AG20443 (cell line): ENCODE results near the gene DNAH14.
A peak's percentile ranks its signal among the peaks of the same experiment; 100 is the strongest.

Source experiments
- DNase-seq: peaks from one replicate; pipeline ENCODE4 v3.0.0; 2012; ENCODE audit warnings: low spot score, mixed read lengths

The DNAH14 gene

GRCh38 chr1:225408249-225408648 is 478.8 kb downstream of the DNAH14 start:
- DNase-seq: no peak

DNA sequence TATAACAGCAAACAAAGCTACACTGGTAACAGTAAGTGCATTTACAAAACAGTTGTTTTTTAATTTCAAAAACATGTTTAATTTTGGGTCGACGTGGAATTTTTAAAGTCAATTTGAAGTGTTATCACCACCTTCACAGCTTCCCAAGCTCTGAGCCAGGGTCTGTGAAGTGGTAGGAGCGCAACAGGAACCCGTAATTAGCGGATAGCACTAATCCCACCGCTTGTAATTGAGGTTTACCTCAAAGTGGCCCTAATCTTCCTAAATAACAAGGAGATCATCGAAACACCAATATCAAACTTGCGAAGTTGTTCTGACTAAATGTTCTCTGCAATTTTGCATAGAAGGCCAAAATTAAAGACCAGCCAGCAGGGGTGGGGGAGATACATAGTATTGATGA is 479.6 kb downstream of the DNAH14 start:
- no peak for DNase-seq

GRCh38 chr1:225410036-225410435 is 480.6 kb downstream of the DNAH14 start:
- DNase-seq: no peak

DNA sequence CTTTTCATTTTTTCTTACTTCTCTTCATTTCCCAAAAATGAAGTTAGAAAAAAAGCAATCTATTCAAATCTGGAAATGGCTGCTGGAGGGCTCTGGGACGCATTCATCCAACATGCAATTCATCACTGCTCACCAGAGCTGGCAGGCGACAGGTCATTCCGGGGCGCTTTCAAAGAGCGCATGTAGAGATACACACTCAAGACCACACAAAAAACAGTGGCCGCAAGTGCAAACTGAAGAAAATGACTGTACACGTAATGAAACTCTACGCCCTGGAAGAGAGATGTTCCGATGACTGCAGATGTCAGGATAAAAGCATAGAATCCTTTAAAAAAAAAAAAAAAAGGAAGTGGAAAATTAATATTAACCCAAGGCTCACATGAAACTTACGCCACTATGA is 482.8 kb downstream of the DNAH14 start:
- DNase-seq: no peak

DNA sequence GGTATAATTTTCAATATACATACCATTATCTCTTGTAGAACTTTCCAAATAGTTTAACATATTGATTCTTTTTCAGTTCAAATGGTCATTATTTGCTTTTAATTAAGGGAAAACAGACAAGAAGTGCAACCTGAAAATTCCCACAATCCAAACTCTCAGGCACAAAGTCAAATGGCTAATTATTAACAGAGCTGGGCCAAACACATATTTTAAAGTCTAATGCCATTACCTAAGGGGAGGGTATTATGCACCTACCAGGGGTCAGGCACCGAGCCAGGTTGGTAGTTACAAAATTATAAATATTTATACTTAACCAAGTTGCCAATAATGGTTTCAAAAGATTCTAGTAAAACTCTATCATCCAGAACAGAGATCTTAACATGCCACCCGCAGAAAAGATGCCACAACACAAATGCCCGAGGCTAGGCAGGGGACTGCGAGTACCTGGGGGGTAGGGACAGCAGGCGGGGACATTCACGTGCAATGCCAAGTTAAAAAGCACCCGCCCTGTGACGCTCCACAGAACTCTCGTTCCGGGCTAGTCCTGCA is 483.4 kb downstream of the DNAH14 start:
- DNase-seq: no peak

DNA sequence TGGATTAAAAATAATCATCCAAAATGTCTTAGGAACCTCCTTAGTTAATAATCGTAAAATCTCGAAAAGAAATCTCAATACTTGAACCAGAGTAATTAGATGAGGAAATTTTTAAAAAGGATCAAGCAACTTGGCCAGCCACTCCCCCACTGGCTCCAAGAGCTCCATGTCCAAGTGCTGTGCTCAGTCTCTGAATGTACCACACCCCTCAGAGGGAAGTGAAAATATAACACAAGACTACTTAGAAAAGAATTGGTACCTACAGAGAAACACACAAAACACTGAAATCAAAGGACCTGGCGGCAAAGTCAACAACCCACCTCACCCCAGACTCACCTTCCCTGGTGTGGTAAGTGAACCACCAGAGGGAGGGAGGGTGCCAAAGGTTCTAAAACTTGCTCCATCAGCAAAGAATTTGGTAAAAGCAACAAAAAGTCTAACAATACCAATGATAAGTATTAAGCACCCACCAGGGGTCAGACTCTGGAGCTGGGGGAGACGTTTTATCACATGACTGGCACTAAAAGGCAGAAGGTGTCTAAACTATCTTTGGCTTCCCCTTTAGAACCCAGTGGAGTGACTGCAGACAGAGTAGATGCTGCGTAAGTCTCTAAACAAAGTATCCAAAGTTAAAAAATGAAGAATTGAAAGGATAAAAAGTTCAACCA is 484.4 kb downstream of the DNAH14 start:
- DNase-seq: no peak

DNA sequence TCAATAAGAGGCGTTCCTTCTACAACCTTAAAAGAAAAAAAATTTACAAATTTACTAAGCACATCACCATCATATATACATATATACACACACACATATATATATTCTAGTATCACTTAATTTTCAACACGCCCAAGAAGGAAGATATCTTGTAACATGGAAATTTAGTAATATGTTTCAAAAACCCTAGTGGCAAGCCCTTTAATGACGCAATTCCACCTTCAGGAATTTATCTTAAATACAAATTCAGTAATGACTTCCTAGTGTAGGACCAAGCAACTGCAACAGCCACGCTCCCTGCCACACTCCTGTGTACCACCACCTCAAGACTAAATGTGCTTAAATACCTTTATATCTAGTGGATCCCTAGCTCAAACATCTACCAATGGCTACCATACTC is 485.8 kb downstream of the DNAH14 start:
- DNase-seq: no peak

- DNase-seq: no peak
Observed at GRCh38 chr1:225415967-225416745, 486.7 kb downstream of the DNAH14 start.

- DNase-seq: no peak
Observed at GRCh38 chr1:225418059-225418458, 488.6 kb downstream of the DNAH14 start.

- DNase-seq: no peak
Observed at GRCh38 chr1:225418598-225418997, 489.1 kb downstream of the DNAH14 start.

DNA sequence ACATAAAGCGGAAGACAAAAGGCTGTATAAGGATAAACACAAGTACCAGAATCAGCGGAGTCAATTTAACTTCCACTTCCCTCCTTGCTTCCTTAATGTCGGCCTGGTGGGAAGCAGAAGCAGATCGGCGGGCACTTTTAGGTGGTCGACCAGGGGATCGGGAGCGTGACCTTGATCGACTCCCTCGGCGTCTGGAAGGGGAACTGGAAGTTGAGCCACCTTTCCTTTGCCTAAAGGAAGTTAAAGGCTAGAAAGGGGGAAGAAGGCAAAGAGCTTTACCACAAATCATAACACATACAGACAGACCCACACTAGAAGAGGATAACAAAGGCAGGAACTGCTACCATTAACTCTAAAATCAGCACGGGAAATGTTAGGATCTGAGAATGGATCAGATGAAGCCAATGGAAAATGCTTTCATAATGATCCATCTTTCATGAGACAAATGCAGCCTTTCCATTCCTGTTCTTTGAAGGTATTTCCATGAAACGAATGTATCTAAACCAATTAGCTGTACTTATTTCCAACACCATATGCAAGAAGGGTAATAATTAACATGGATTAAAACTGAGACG is 492.6 kb downstream of the DNAH14 start:
- no peak for DNase-seq

- DNase-seq: no peak
Observed at GRCh38 chr1:225422795-225423517, 493.5 kb downstream of the DNAH14 start.

- no peak for DNase-seq
Observed at GRCh38 chr1:225423518-225423855, 494.0 kb downstream of the DNAH14 start.

GRCh38 chr1:225424562-225425200 is 495.2 kb downstream of the DNAH14 start:
- peak; percentile 36 for DNase-seq

- DNase-seq: peak; percentile 43
Observed at GRCh38 chr1:225425201-225425786, 495.8 kb downstream of the DNAH14 start.

GRCh38 chr1:225426395-225427234 is 497.1 kb downstream of the DNAH14 start:
- peak; percentile 31 for DNase-seq

DNA sequence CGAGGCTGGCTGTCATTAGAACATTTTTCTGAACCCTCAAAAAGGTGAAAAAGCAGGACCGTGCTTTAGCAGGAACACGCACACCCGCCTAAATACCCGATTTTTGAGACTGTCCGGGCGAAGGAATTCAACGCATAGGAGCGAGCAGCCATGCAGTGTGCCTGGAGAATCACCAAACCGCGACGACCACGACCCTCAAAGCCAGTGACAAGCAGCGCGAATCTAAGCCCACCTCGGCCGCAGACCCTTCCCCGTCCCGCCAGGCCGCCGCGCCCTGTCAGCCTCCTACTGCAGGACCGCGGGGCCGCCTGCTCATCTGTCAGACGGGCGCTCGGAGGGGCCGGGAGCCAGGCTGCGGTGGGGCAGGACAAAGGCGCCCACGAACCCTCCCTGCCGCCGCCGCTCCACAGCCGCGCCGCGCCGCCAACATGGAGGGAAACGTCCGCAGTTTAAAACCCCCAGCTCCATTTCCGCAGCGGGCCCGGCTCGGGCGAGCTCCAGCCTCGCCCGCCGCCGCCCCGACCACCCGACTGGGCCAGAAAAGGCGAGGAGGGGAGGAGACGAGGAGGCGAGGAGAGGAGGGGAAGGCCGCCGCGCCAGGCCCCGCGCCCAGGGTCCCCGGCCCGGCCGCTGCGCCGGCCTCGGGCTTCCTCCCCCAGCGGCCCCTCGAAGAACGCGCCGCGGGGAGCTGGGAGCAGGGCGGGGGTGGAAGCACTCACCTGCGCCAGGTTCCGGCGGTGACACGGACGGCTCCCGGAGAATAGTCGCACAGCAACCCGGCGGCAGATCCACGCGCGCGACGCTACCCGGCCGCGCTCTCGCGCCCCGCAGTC is 498.0 kb downstream of the DNAH14 start, which contains the start of gene LBR:
Gene LBR, minus strand, starts transcription at position 804 of the 833 bp plus-strand sequence. CDS start 3,963 bp downstream, outside the sequence.
- DNase-seq: peak; percentile 60

DNA sequence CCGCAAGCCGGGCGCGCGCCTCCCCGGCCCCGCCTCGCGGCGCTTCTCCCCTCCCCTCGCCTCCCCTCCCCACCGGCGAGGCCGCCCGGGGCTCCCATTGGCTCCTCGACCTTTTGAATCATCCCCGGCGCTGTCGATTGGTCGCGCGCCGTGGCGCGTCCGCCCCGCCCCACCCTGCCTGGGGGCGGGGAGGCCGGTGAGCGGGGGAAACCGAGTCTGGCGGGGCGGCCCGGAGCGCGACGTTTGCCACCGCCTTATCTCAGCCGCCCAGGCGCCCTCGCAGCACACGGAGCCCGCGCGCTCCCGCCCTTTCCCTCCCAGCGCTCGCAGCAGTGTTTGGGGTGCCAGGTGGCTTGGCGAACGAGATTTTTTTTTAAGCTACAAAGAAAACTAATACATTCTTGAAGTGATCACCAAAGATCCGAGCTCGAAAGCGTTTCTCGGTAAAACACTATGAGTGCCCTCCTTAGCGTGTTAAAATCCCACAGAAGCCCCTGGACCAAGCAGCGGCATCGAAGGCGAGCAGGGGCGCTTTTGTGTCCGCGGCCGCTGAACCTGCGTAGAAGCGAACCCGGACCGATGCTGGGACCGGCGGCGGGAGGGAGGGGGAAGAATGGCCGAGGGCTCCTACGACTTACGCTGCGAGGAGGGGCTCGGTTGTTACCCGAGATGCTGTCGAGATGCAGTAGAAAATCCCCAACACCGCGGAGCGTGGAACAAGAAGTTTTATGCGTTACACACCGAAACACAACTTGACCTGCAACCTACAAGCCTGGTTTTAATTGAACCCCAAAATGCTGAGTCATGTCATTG is 498.8 kb downstream of the DNAH14 start:
- DNase-seq: peak; percentile 98
